Gastroesophageal sphincter (tissue), 3 donors: ENCODE results near the gene TRAF6.

Source experiments
- EP300 ChIP-seq: sonication (generic); formaldehyde crosslinking; IDR thresholded peaks from one replicate; pipeline ENCODE4 v1.6.1; 2017; ENCODE audit warnings: antibody characterized with exemption, mild to moderate bottlenecking
- POLR2A ChIP-seq, 2 donors: fragments of 450-650 bp; IDR thresholded peaks; one replicate each; pipeline ENCODE4 v1.6.1; 2017; ENCODE audit warnings: antibody characterized with exemption in 2 of 2, mild to moderate bottlenecking in 2 of 2, moderate library complexity in 1 of 2
- POLR2AphosphoS5 ChIP-seq: sonication (generic); formaldehyde crosslinking; IDR thresholded peaks from one replicate; pipeline ENCODE4 v1.6.1; 2017; ENCODE audit warnings: antibody characterized with exemption
- TF ChIP-seq, protein P1 (sequence below), 4 experiments: fragments of 200-600 bp in 2 of 4; fragments of 450-650 bp in 2 of 4; sonication (generic) in 1 of 4; IDR thresholded peaks; one replicate each; pipeline ENCODE4 v1.5.1; 2017 to 2019; ENCODE audit warnings: antibody characterized with exemption in 4 of 4, mild to moderate bottlenecking in 2 of 4, moderate library complexity in 2 of 4

DNA sequence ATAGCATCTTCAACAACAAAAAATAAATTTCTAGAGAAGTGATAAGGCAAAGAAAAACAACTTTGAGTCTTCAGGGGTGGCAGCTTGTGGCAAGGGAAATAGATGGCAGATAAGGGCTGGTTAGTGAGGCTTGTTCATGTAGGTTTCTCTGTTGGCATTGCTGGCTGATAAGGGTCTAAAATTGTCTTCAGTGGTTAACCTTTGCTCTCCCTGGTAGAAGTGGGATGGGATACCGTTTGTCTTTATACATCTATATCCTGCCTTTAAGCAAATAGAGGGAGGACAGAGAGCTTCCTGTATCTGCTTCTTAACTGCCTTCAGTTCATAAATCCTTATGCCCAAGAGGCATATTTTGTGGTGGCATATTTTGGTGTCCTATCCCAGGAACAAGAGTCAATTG, 57.1 kb downstream of the TRAF6 start:
- TF ChIP-seq, protein P1, sequence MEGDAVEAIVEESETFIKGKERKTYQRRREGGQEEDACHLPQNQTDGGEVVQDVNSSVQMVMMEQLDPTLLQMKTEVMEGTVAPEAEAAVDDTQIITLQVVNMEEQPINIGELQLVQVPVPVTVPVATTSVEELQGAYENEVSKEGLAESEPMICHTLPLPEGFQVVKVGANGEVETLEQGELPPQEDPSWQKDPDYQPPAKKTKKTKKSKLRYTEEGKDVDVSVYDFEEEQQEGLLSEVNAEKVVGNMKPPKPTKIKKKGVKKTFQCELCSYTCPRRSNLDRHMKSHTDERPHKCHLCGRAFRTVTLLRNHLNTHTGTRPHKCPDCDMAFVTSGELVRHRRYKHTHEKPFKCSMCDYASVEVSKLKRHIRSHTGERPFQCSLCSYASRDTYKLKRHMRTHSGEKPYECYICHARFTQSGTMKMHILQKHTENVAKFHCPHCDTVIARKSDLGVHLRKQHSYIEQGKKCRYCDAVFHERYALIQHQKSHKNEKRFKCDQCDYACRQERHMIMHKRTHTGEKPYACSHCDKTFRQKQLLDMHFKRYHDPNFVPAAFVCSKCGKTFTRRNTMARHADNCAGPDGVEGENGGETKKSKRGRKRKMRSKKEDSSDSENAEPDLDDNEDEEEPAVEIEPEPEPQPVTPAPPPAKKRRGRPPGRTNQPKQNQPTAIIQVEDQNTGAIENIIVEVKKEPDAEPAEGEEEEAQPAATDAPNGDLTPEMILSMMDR (IDR thresholded peaks at IDR 0.05): no peak
- TF ChIP-seq POLR2AphosphoS5 (no peak), POLR2A (IDR thresholded peaks at IDR 0.05) (no peak), EP300 (no peak)
